Camera-type eye (tissue), 1 donor: ENCODE data around the gene PRUNE2. TPM values are rescaled to one million over a fixed set of nuclear protein-coding genes. Genes with fewer than 3 reads are reported as not detected.

Source experiments
- total RNA-seq: library from RNA; depleted of rRNA; stranded (reverse); fragments of >200 nt; gene quantifications from one replicate; pipeline ENCODE4 v1.2.3, GENCODE V29; 2014

Gene PRUNE2
- total RNA-seq: 95.8 TPM

GRCh38 chr9:76905791-76906646 is at the start of gene PRUNE2:
Gene PRUNE2, minus strand, starts transcription at chr9:76906114. Its CDS starts 151 bp downstream, at chr9:76905963.

GRCh38 chr9:76764138-76764537 is 141.8 kb downstream of the PRUNE2 start, which contains the start of gene PCA3:
Gene PCA3, plus strand, starts transcription at chr9:76764438.

Other genes starting within 250 kb of the PRUNE2 start
- gene PCA3, start 141.7 kb downstream of the PRUNE2 start, total RNA-seq: 0.27 TPM
- gene FOXB2, start 113.5 kb upstream of the PRUNE2 start, total RNA-seq: not detected